ENCODE data around the gene CPA2.

GRCh38 chr7:130223646-130224045, 43.0 kb upstream of the CPA2 start:
- no peak for TF ChIP-seq CTCF (optimal IDR thresholded peaks at IDR 0.05 in 1 of 3, IDR thresholded peaks at IDR 0.05 in 1 of 3, conservative IDR thresholded peaks at IDR 0.05 in 1 of 3; ENCODE audit: extremely low read depth in 1 of 3, insufficient read depth in 2 of 3, low read length in 3 of 3)
- no peak for TF ChIP-seq EZH2 (IDR thresholded peaks at IDR 0.05; ENCODE audit: low read length)

Data from keratinocyte (primary cell).